Right atrium auricular region (tissue), 2 donors: ENCODE data around the gene GAP43. TPM values are rescaled to one million over a fixed set of nuclear protein-coding genes. Genes with fewer than 3 reads are reported as not detected.

Experiments
- DNase-seq: peaks from one replicate; pipeline ENCODE4 v3.0.0-alpha.2; 2019; ENCODE audit warnings: low spot score
- H3K27ac ChIP-seq, 2 donors: fragments of 200-600 bp; sonication (generic); 1 replicate in 1 of 2; 2 replicates in 1 of 2; pipeline ENCODE4 v1.5.1; 2016 to 2019
- H3K27me3 ChIP-seq, 2 donors: fragments of 200-600 bp; sonication (generic); one replicate each; pipeline versions ENCODE4 v1.5.1 to v1.6.0; 2017 to 2019
- H3K36me3 ChIP-seq: fragments of 200-600 bp; sonication (generic); one replicate; pipeline ENCODE4 v1.5.1; 2016
- H3K4me1 ChIP-seq, 2 donors: fragments of 200-600 bp; sonication (generic); one replicate each; pipeline versions ENCODE4 v1.5.1 to v1.6.0; 2017 to 2019
- H3K4me3 ChIP-seq, 2 donors: fragments of 200-600 bp; sonication (generic); 1 replicate in 1 of 2; 2 replicates in 1 of 2; pipeline ENCODE4 v1.5.1; 2017 to 2019; ENCODE audit warnings: mild to moderate bottlenecking in 1 of 2, moderate library complexity in 1 of 2
- H3K9me3 ChIP-seq, 2 donors: fragments of 200-600 bp; sonication (generic); one replicate each; pipeline ENCODE4 v1.5.1; 2019
- CTCF ChIP-seq, 2 donors: fragments of 200-600 bp; sonication (generic); IDR thresholded peaks; one replicate each; pipeline ENCODE4 v1.5.1; 2019; ENCODE audit warnings: antibody characterized with exemption in 2 of 2
- total RNA-seq, 2 donors: library from RNA; depleted of rRNA; stranded (reverse); fragments of >200 nt; gene quantifications; one replicate each; pipeline ENCODE4 v1.1.0, GENCODE V29; 2016

GAP43 gene
- total RNA-seq, 2 donors from 2014 or later = 0.47 to 1.7 TPM

- no peaks in the 10 kb centered on the region for H3K9me3 ChIP-seq
- H3K36me3 ChIP-seq = no peaks in the 10 kb centered on the region
- no peak for TF ChIP-seq CTCF (IDR thresholded peaks at IDR 0.05)
- DNase-seq = no peak
- H3K27me3 ChIP-seq = no peaks in the 10 kb centered on the region
- no peaks in the 10 kb centered on the region for H3K4me1 ChIP-seq
- H3K4me3 ChIP-seq = no peak overlapping the region
- H3K27ac ChIP-seq = no peak overlapping the region
These were observed 50.6 kb downstream of the GAP43 start for GRCh38 chr3:115673881-115674280.

GRCh38 chr3:115676336-115676735, 53.0 kb downstream of the GAP43 start:
- no peak for DNase-seq
- TF ChIP-seq CTCF (IDR thresholded peaks at IDR 0.05) = no peak
- H3K4me1 ChIP-seq = no peaks in the 10 kb centered on the region
- no peak overlapping the region for H3K4me3 ChIP-seq
- H3K27ac ChIP-seq = no peak overlapping the region
- H3K36me3 ChIP-seq = no peaks in the 10 kb centered on the region
- no peaks in the 10 kb centered on the region for H3K9me3 ChIP-seq
- no peaks in the 10 kb centered on the region for H3K27me3 ChIP-seq

- DNase-seq = no peak
- no peak for TF ChIP-seq CTCF (IDR thresholded peaks at IDR 0.05)
- Histone ChIP-seq H3K9me3 (no peaks in the 10 kb centered on the region), H3K27me3 (no peaks in the 10 kb centered on the region), H3K4me1 (no peaks in the 10 kb centered on the region), H3K27ac (no peak overlapping the region), H3K36me3 (no peaks in the 10 kb centered on the region), H3K4me3 (no peak overlapping the region)
These were observed 57.6 kb downstream of the GAP43 start for GRCh38 chr3:115680803-115681345.

GRCh38 chr3:115681736-115682135, 58.4 kb downstream of the GAP43 start:
- no peak overlapping the region for H3K27ac ChIP-seq
- no peak overlapping the region for H3K4me3 ChIP-seq
- H3K36me3 ChIP-seq = no peaks in the 10 kb centered on the region
- TF ChIP-seq CTCF (IDR thresholded peaks at IDR 0.05) = no peak
- H3K4me1 ChIP-seq = no peaks in the 10 kb centered on the region
- no peak for DNase-seq
- H3K27me3 ChIP-seq = no peaks in the 10 kb centered on the region
- no peaks in the 10 kb centered on the region for H3K9me3 ChIP-seq

GRCh38 chr3:115683305-115683704, 60.0 kb downstream of the GAP43 start:
- no peak overlapping the region for H3K4me3 ChIP-seq
- no peaks in the 10 kb centered on the region for H3K36me3 ChIP-seq
- H3K27ac ChIP-seq = no peak overlapping the region
- no peak for DNase-seq
- no peaks in the 10 kb centered on the region for H3K4me1 ChIP-seq
- H3K27me3 ChIP-seq = no peaks in the 10 kb centered on the region
- no peaks in the 10 kb centered on the region for H3K9me3 ChIP-seq
- no peak for TF ChIP-seq CTCF (IDR thresholded peaks at IDR 0.05)

GRCh38 chr3:115683773-115684172, 60.5 kb downstream of the GAP43 start:
- no peaks in the 10 kb centered on the region for H3K36me3 ChIP-seq
- H3K27ac ChIP-seq = no peak overlapping the region
- H3K9me3 ChIP-seq = no peaks in the 10 kb centered on the region
- no peak for DNase-seq
- no peaks in the 10 kb centered on the region for H3K4me1 ChIP-seq
- H3K4me3 ChIP-seq = no peak overlapping the region
- no peaks in the 10 kb centered on the region for H3K27me3 ChIP-seq
- TF ChIP-seq CTCF (IDR thresholded peaks at IDR 0.05) = no peak
